Cardiac fibroblast (primary cell): ENCODE data around the gene LRRC23.
"Not testable (repeated sequence)": the region's sequence is repeated elsewhere in the genome, so short reads cannot be mapped to it uniquely, and the experiment has no call there.

ENCODE experiments used
- DNase-seq, 2 donors: peaks; one replicate each; pipeline versions ENCODE4 v3.0.0 to v3.0.0-alpha.2; 2010; ENCODE audit warnings: low read depth in 2 of 2
- H3K4me3 ChIP-seq, 2 donors: replicated peaks in 1 of 2; 1 replicate in 1 of 2; 2 replicates in 1 of 2; pipeline ENCODE4 v1.5.1; 2011; ENCODE audit warnings: low read depth in 2 of 2, low read length in 2 of 2, mild to moderate bottlenecking in 2 of 2, moderate library complexity in 1 of 2
- TF ChIP-seq, protein P1 (sequence below): IDR thresholded peaks from one replicate; pipeline ENCODE4 v1.5.1; 2011; ENCODE audit warnings: low read depth, mild to moderate bottlenecking, low read length, inconsistent platforms

The LRRC23 gene

DNA sequence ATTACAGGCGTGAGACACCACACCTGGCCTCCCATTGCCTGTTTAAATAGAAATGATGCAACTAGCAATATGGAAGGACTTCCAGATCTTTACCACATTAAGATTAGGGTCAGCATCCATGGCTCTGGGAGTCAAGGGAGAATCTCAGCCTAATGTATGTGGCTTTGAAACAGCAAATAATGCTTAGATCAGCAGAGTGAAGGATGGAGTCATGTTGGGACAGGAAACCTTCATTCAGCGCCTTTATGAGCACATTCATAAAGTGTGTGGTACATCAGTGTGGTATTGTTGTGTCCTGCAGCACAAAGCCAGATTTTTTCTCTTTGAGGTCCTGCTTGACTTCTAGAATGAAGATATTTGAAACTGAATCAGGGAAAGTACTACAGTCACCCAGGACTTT, 16.3 kb upstream of the LRRC23 start:
- no peak overlapping the region for H3K4me3 ChIP-seq
- TF ChIP-seq, protein P1, sequence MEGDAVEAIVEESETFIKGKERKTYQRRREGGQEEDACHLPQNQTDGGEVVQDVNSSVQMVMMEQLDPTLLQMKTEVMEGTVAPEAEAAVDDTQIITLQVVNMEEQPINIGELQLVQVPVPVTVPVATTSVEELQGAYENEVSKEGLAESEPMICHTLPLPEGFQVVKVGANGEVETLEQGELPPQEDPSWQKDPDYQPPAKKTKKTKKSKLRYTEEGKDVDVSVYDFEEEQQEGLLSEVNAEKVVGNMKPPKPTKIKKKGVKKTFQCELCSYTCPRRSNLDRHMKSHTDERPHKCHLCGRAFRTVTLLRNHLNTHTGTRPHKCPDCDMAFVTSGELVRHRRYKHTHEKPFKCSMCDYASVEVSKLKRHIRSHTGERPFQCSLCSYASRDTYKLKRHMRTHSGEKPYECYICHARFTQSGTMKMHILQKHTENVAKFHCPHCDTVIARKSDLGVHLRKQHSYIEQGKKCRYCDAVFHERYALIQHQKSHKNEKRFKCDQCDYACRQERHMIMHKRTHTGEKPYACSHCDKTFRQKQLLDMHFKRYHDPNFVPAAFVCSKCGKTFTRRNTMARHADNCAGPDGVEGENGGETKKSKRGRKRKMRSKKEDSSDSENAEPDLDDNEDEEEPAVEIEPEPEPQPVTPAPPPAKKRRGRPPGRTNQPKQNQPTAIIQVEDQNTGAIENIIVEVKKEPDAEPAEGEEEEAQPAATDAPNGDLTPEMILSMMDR = no peak
- DNase-seq = no peak

DNA sequence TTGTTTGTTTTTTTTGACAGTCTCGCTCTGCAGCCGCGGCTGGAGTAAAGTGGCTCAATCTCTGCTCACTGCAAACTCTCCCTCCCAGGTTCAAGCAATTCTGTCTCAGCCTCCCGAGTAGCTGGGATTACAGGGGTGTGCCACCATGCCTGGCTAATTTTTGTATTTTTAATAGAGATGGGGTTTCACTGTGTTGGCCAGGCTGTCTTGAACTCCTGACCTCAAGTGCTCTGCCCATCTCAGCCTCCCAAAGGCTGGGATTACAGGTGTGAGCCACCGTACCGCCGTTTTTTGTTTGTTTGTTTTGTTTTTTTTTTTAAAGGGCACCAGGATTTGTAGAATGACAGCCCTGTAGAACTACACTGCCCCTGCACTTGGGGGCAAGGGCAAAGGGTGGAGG, 15.8 kb upstream of the LRRC23 start:
- DNase-seq = not testable (repeated sequence)

DNA sequence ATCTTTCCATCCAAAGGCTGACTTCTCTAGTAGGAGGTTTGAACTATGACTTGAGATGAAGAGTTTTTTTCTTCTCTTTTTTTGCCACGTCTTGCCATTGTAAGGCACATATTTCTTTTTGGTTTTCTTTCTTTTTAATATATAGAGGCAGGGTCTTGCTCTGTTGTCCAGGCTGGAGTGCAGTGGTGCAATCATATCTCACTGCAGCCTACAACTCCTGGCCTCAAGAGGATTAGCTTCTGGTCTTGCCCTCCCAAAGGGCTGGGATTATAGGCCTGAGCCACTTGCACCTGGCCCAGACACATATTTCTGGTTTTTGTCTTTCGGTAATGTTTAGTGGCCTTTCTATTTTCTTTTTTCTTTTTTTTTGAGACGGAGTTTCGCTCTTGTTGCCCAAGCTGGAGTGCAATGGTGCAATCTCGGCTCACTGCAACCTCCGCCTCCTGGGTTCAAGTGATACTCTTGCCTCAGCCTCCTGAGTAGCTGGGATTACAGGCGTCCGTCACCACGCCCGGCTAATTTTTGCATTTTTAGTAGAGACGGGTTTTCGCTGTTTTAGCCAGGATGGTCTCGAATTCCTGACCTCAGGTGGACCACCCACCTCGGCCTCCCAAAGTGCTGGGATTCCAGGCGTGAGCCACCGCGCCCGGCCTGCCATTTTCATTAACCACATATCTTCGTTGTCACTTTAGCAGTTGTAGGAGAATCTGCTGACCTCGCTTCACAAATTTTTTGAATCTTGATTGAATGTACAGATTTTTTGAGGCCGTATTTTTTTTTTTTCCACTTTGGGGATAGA, 14.6 kb upstream of the LRRC23 start:
- not testable (repeated sequence) for DNase-seq, H3K4me3 ChIP-seq

More for the DNA sequence above, 15.8 kb upstream of the LRRC23 start:
- H3K4me3 ChIP-seq = not testable (repeated sequence)

DNA sequence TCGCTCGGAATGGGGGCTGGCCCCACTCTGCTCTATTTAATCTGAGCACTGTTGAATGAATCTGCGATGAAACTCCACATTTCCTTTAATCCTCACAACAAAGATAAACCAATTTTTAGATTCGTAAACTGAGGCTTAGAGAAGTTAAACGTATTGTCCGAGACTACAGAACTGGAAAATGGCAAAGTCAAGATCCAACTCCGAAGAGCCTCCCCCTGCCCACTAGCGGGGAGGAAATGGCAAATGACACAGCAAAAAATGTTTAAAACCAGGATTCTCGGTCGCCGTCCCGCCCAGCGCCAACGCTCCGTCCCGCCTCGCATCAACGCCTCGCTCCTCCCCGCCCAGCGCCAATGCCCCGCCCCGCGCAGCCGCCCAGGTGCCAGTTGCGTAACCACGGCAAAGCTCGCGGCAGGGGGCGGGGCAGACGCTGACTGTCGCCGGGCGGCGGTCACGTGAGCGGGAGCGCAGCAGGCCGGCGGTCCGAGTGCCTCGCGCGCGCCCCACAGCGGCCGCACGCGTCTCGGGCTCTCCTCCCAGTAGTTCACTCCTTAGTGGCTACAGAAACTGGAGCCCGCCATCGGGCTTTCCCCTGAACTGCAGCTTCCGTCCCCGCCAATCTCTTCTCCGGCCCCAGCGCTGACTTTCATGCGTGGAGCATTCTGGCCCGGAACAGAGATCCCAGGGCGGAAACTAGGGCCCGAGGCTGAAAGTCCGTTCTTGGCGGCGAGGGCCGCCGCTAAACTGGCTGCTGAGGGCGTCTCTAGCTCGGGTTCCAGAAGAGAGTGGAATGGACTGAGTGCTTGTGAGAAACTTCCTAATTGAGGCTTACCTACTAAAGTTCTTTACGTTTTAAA, 13.6 kb upstream of the LRRC23 start:
- peak overlapping the region; percentile 40 to 49 for H3K4me3 ChIP-seq
- TF ChIP-seq, protein P1 = peak; percentile 49
- peak; percentile 97 to 98 for DNase-seq

DNA sequence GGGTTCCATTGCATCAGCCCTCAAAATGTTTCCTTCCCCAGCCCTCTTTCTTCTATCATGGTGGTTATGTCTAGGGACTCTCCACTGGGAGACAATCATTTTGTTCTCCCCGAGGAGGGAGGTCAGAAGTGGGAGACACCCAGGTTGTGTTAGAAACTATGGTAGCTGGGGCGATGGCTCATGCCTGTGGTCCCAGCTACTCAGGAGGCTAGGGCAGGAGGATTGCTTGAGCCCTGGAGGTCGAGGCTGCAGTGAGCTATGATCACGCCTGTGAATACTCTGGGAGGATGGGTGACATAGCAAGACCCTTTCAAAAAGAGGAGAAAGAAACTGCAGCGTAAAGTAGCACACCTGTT, 13.0 kb upstream of the LRRC23 start:
- TF ChIP-seq, protein P1 = no peak
- no peak for DNase-seq

DNA sequence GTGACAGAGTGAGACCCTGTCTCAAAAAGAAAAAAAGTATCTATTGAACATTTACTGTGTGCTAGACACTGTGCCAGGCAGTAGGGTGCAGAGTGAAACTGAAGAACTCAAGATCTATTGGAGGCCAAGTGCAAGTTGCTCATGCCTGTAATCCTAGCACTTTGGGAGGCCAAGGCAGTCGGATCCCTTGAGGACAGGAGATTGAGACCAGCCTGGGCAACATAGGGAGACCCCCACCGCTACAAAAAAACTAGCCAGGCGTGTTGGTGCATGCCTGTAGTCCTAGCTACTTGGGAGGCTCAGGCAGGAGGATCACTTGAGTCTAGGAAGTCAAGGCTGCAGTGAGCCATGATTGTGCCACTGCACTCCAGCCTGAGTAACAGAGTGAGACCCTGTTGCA, 11.9 kb upstream of the LRRC23 start:
- not testable (repeated sequence) for H3K4me3 ChIP-seq, DNase-seq

More for the DNA sequence above, 13.0 kb upstream of the LRRC23 start:
- peak overlapping the region; percentile 40 to 49 for H3K4me3 ChIP-seq

DNA sequence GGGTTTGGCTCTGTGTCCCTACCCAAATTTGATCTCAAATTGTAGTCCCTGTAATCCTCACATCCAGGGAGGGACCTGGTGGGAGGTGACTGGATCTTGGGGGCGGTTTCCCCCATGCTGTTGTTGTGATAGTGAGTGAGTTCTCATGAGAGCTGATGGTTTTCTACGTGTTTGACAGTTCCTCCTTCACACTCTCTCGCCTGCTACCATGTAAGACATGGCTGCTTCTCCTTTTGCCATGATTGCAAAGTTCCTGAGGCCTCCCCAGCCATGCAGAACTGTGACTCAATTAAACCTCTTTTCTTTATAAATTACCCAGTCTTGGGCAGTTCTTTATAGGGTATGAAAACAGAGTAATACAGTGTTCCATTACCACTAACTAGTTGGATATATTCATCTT, 10.3 kb upstream of the LRRC23 start:
- DNase-seq = no peak
- no peak overlapping the region for H3K4me3 ChIP-seq
- TF ChIP-seq, protein P1 = no peak

DNA sequence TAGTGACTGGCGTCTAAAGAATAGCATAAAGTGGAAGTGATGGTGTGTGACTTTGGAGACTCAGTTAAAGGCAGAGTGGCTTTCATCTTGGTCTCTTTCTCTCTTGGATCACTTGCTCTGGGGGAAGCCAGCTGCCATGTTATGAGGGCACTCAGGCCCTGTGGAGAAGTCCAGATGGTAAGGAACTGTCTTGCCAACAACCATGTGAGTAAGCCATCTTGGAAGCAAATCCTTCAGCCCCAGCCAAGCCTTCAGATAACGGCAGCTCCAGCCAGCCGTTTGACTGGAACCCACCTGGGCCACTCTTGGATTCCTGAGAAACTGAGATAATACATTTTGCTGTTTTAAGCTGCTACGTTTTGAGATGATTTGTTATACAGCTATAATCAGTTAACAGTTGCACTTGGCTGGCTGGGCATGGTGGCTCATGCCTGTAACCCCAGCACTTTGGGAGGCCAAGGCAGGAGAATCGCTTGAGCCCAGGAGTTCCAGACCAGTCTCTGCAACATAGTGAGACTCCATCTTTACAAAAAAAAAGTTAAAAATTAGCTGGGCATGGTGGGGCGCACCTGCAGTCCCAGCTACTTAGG, 7.7 kb upstream of the LRRC23 start:
- TF ChIP-seq, protein P1 = no peak
- DNase-seq = no peak
- no peak overlapping the region for H3K4me3 ChIP-seq
